ENCODE data around the gene CYP24A1. TPM values are rescaled to one million over a fixed set of nuclear protein-coding genes. Genes with fewer than 3 reads are reported as not detected.

Gene CYP24A1
- total and polyA plus RNA-seq, 4 donors, result not detected

DNA sequence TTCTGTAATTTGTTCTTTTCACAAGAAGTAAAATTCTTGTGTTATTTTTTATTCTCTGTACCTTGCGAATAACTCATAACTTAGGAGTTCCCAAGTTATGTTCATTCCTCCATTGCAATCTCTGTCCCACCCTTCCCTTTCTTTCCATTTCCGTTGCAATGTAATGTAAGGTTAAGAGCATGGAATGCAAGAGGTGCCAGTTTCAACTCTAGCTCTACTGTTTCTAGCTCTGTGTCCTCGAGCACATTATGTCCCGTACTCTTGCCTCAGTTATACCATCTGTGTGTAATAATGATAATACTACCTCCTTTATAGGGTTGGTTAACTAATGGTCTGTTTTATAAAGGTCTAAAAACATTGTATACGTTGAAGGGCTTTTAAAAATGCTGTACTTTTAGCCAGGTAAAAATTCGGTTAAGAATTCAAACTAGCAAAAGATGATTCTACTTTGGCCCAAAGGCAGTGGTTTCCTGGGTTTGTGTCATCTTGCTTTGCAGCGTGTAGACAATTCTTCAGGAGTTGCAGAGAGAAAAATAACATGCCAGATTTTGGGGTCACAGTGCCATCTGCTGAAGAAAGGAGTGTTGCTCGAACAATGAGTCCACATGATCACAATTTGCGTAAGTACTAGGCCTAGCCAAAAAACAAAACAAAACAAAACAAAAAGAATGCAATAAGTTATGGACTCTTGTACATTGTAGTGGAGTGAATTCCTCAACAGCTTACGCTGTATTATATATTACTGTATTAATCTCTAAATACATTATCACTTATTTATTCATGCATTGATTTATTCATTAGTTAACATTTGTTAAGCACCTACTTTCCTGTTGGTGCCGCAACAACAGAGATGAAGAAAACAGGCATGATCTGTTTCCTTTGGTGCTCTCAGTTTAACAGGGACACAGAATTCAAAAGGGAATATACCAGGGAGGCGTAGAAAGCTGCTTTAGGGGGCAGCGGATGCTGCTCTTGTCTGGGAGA, 24.1 kb upstream of the CYP24A1 start:
- intact Hi-C loops (cut with DNase I), result loop anchor here (2.0 to 10.0 kb wide), 3 partner anchors 95 to 623 kb away; no protein-coding TSS in a partner anchor
- no peak for ATAC-seq (ENCODE audit: low FRiP score)
- no peaks in the 10 kb centered on the region for H3K36me3 ChIP-seq (ENCODE audit: control insufficient read depth in 1 of 2, insufficient read depth in 2 of 2, low read length in 1 of 2)
- no peaks in the 10 kb centered on the region for H3K9me3 ChIP-seq (ENCODE audit: control insufficient read depth, low read length)
- no peak for DNase-seq
- H3K27ac ChIP-seq (ENCODE audit: low read depth in 1 of 2, low read length in 2 of 2), result no peak overlapping the region
- H3K27me3 ChIP-seq (ENCODE audit: control insufficient read depth in 1 of 2, insufficient read depth in 2 of 2, low read length in 1 of 2), result no peaks in the 10 kb centered on the region
- no peak overlapping the region for H3K4me3 ChIP-seq (ENCODE audit: low read length in 2 of 2)
- H3K4me1 ChIP-seq (ENCODE audit: control insufficient read depth in 1 of 2, insufficient read depth in 2 of 2, low read length in 2 of 2), result no peaks in the 10 kb centered on the region
- WGBS, 2 donors, result 78 to 82% methylated on average over 13 of the region's 13 CpGs

DNA sequence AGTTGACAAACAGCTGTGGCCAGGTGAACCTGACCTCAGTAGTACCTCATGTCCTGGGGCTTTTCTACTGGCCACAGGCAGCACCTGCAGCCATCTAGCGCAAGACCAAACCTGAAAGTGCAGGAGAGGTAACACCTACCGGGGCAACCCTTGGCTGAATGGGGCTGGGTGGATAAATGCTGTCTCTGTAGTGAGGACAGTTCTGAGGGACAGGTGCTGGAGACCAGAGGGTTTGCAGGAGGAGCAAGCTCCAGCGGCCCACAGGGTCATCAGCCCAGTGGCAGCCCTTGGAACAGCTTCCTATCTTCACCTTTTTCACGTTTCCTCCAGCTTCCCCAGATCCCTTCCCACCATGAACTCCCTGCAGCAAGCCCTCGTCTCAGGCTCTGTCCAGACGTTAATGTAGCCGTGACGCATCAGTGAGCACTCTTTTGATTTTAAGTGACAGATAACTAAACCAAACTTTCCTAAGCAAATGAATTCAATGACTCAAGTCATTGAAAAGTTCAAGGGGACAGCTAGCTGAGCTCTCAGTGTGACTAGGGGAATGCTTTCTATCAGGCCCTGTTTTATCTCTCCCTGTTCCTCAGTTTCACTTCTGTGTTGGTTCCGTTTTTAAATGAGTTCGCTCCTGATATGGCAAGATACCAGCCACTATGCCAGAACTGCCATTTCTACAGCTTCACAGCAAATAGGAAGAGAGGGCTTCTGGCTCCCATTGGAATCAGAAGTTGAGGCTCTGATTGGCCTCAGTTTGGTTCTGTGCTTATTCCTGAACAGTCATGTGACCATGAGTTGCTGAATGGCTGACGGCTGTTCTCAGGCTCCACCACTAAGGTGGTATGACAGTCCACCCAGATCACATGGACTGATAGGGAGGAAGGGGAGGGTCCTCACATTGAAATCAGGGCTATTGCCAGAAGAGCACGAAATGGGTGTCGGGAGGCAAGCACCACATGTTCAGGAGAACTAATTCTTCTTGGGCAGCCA, 22.0 kb upstream of the CYP24A1 start:
- no peak overlapping the region for H3K27ac ChIP-seq (ENCODE audit: low read depth in 1 of 2, low read length in 2 of 2)
- H3K4me3 ChIP-seq (ENCODE audit: low read length in 2 of 2), result no peak overlapping the region
- no peaks in the 10 kb centered on the region for H3K9me3 ChIP-seq (ENCODE audit: control insufficient read depth, low read length)
- H3K4me1 ChIP-seq (ENCODE audit: control insufficient read depth in 1 of 2, insufficient read depth in 2 of 2, low read length in 2 of 2), result no peaks in the 10 kb centered on the region
- no peaks in the 10 kb centered on the region for H3K36me3 ChIP-seq (ENCODE audit: control insufficient read depth in 1 of 2, insufficient read depth in 2 of 2, low read length in 1 of 2)
- DNase-seq (no peak), ATAC-seq (ENCODE audit: low FRiP score) (no peak)
- WGBS, 2 donors, result 73 to 78% methylated on average over 13 of the region's 13 CpGs
- intact Hi-C loops (cut with DNase I), result loop anchor here in 1 of 2 donors (10.0 kb wide), 1 partner anchor 621 kb away; no protein-coding TSS in a partner anchor
- H3K27me3 ChIP-seq (ENCODE audit: control insufficient read depth in 1 of 2, insufficient read depth in 2 of 2, low read length in 1 of 2), result no peaks in the 10 kb centered on the region

DNA sequence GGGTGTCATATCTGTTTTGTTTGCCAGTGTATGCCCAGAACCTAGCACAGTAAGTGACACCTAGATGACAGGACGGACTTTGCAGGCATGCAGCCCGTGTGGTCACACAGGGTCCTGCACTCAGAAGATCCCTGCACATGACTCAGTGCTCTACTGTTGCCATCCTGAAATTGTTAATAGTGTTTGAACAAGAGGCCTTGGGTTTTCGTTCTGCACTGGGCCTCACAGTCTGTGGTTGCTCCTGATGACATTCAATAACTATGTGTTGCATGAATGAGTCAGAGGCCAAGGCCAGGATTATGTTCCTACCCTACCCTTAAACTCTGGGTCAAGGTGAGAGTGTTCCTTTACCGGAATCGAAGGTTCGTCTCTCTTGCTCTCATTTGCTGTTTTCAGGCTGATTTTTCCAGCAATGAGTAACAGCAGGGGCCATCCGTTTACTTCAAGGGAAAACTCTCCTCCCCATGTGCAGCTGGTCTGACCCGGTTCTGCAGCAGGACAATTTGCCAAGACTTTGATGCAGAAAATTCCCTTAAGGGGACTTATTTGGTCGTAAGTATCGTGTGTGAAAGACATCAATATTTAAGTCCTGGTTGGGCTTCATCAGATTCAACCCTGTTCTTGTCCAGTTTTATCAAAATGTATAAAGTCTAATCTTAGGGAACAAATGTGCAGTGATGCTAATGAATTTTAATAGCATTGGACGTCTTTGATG, 21.1 kb upstream of the CYP24A1 start:
- WGBS, 2 donors, result 64 to 70% methylated on average over 11 of the region's 11 CpGs
- DNase-seq, result no peak
- no peak for ATAC-seq (ENCODE audit: low FRiP score)

DNA sequence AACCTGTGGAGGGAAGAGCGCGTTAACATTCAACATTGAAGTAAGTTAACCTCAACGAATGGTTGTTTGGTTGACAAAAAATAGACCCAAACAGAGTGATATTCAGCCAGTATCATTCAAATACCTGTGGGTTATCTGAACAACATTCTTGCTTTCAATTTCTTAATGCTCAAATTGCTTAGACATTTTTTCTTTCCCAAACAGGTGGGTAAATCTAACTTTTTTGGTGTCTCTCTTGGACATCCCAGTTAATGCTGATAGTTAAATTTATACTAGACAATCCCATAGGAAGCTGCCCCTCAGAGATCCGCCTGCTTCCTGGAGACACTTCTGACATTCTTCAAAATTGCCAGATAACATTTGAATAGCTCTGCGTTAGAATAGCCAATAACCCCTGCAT, 20.0 kb upstream of the CYP24A1 start:
- Histone ChIP-seq H3K27ac (ENCODE audit: low read depth in 1 of 2, low read length in 2 of 2) (no peak overlapping the region), H3K4me1 (ENCODE audit: control insufficient read depth in 1 of 2, insufficient read depth in 2 of 2, low read length in 2 of 2) (no peaks in the 10 kb centered on the region), H3K9me3 (ENCODE audit: control insufficient read depth, low read length) (no peaks in the 10 kb centered on the region), H3K4me3 (ENCODE audit: low read length in 2 of 2) (no peak overlapping the region), H3K27me3 (ENCODE audit: control insufficient read depth in 1 of 2, insufficient read depth in 2 of 2, low read length in 1 of 2) (no peaks in the 10 kb centered on the region), H3K36me3 (ENCODE audit: control insufficient read depth in 1 of 2, insufficient read depth in 2 of 2, low read length in 1 of 2) (no peaks in the 10 kb centered on the region)
- intact Hi-C loops (cut with DNase I), result loop anchor here in 1 of 2 donors (10.0 kb wide), 1 partner anchor 619 kb away; no protein-coding TSS in a partner anchor
- 68 to 73% methylated on average over 5 of the region's 5 CpGs for WGBS, 2 donors
- ATAC-seq (ENCODE audit: low FRiP score) (no peak), DNase-seq (no peak)

More for the DNA sequence above, 21.1 kb upstream of the CYP24A1 start:
- H3K27me3 ChIP-seq (ENCODE audit: control insufficient read depth in 1 of 2, insufficient read depth in 2 of 2, low read length in 1 of 2), result no peaks in the 10 kb centered on the region
- no peak overlapping the region for H3K27ac ChIP-seq (ENCODE audit: low read depth in 1 of 2, low read length in 2 of 2)
- H3K36me3 ChIP-seq (ENCODE audit: control insufficient read depth in 1 of 2, insufficient read depth in 2 of 2, low read length in 1 of 2), result no peaks in the 10 kb centered on the region
- no peaks in the 10 kb centered on the region for H3K4me1 ChIP-seq (ENCODE audit: control insufficient read depth in 1 of 2, insufficient read depth in 2 of 2, low read length in 2 of 2)
- no peaks in the 10 kb centered on the region for H3K9me3 ChIP-seq (ENCODE audit: control insufficient read depth, low read length)
- no peak overlapping the region for H3K4me3 ChIP-seq (ENCODE audit: low read length in 2 of 2)
- intact Hi-C loops (cut with DNase I), result loop anchor here in 1 of 2 donors (10.0 kb wide), 1 partner anchor 620 kb away; no protein-coding TSS in a partner anchor

DNA sequence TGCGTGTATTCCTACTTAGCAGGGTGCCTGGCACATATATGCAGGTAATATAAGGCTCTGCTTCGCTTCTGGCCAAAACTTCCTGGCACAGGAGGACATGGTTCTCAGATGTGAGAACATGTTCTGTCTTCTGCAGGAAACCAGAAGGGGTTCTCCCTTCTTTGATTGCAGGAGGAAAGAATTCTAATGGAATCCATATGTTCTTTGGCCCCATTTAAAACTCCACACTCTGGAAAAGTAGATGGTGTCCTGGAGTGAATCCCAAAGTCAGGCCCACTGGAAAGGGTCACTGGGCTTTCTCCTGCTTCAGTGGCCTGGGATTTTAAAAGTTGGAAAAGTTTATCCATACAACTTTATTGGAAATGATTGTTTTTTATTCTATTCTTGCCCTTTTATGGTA, 16.4 kb upstream of the CYP24A1 start:
- intact Hi-C loops (cut with DNase I), result loop anchor here in 1 of 2 donors (10.0 kb wide), 1 partner anchor 615 kb away; no protein-coding TSS in a partner anchor
- 90 to 92% methylated on average over 2 of the region's 2 CpGs for WGBS, 2 donors
- Histone ChIP-seq H3K27ac (ENCODE audit: low read depth in 1 of 2, low read length in 2 of 2) (no peak overlapping the region), H3K9me3 (ENCODE audit: control insufficient read depth, low read length) (no peaks in the 10 kb centered on the region), H3K4me3 (ENCODE audit: low read length in 2 of 2) (no peak overlapping the region), H3K36me3 (ENCODE audit: control insufficient read depth in 1 of 2, insufficient read depth in 2 of 2, low read length in 1 of 2) (no peaks in the 10 kb centered on the region), H3K4me1 (ENCODE audit: control insufficient read depth in 1 of 2, insufficient read depth in 2 of 2, low read length in 2 of 2) (no peaks in the 10 kb centered on the region), H3K27me3 (ENCODE audit: control insufficient read depth in 1 of 2, insufficient read depth in 2 of 2, low read length in 1 of 2) (no peaks in the 10 kb centered on the region)
- DNase-seq (no peak), ATAC-seq (ENCODE audit: low FRiP score) (no peak)

DNA sequence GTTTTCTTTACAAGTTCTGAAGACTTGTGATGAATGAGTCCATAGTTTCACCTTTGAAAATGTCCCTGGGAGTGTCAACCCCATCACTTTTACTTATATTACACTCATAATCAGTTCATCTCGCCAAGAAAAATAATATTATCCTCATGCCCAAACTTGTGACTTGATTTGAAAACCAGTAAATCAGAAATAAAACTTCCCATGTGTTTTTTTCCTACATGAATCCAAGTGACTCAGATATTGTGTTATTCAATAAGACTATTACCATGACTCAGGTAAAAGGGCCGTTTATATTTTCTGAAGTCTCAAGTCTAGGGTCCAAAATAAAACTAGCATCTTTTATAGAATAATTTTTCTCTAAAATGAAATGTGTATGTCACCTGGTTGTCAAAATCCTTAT, 15.8 kb upstream of the CYP24A1 start:
- H3K9me3 ChIP-seq (ENCODE audit: control insufficient read depth, low read length), result no peaks in the 10 kb centered on the region
- no peak overlapping the region for H3K4me3 ChIP-seq (ENCODE audit: low read length in 2 of 2)
- ATAC-seq (ENCODE audit: low FRiP score) (no peak), DNase-seq (no peak)
- no peaks in the 10 kb centered on the region for H3K4me1 ChIP-seq (ENCODE audit: control insufficient read depth in 1 of 2, insufficient read depth in 2 of 2, low read length in 2 of 2)
- WGBS, 2 donors, result 28 to 46% methylated on average over 2 of the region's 2 CpGs
- H3K27me3 ChIP-seq (ENCODE audit: control insufficient read depth in 1 of 2, insufficient read depth in 2 of 2, low read length in 1 of 2), result no peaks in the 10 kb centered on the region
- H3K36me3 ChIP-seq (ENCODE audit: control insufficient read depth in 1 of 2, insufficient read depth in 2 of 2, low read length in 1 of 2), result no peaks in the 10 kb centered on the region
- intact Hi-C loops (cut with DNase I), result loop anchor here in 1 of 2 donors (10.0 kb wide), 1 partner anchor 615 kb away; no protein-coding TSS in a partner anchor
- H3K27ac ChIP-seq (ENCODE audit: low read depth in 1 of 2, low read length in 2 of 2), result no peak overlapping the region

DNA sequence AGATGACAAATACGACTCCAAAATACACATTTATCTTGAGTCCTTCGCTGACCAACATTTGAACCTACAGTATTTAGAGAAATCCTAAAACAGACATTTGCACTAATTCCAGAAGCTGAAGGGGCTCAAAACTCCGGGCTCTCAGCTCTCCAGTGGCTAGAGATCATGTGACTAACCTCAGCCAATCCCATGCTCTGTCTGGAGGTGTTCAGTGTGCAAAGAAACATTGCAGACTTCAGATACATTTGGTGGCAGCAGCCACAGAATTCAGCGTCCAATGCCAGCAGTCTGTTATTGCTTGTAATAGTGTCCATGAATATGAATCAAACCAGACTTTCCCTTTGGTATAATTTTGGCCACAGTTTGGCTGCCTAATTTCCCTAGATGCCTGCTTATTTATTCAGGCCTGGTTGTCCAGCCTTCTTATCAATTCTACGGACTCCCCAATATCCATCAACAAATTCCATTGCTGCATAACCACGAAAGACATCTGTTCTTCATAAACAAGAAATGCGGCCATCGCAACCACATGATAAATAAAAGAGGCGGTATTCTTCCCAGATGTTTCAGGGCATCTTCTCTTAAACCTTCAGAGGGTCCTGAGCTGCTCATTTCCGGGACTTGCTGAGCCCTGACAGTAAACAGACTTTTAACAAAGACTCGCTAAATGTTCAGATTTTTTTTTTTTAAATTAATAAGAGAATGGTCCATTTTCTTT, 14.5 kb upstream of the CYP24A1 start:
- no peaks in the 10 kb centered on the region for H3K4me1 ChIP-seq (ENCODE audit: control insufficient read depth in 1 of 2, insufficient read depth in 2 of 2, low read length in 2 of 2)
- intact Hi-C loops (cut with DNase I), result no loop called here
- DNase-seq (no peak), ATAC-seq (ENCODE audit: low FRiP score) (no peak)
- H3K9me3 ChIP-seq (ENCODE audit: control insufficient read depth, low read length), result no peaks in the 10 kb centered on the region
- no peak overlapping the region for H3K27ac ChIP-seq (ENCODE audit: low read depth in 1 of 2, low read length in 2 of 2)
- H3K27me3 ChIP-seq (ENCODE audit: control insufficient read depth in 1 of 2, insufficient read depth in 2 of 2, low read length in 1 of 2), result no peaks in the 10 kb centered on the region
- 69 to 74% methylated on average over 11 of the region's 11 CpGs for WGBS, 2 donors
- no peaks in the 10 kb centered on the region for H3K36me3 ChIP-seq (ENCODE audit: control insufficient read depth in 1 of 2, insufficient read depth in 2 of 2, low read length in 1 of 2)
- H3K4me3 ChIP-seq (ENCODE audit: low read length in 2 of 2), result no peak overlapping the region
